Esophagus muscularis mucosa (tissue), 4 donors: Measurements from ENCODE around the gene SERPINA12. TPM values are rescaled to one million over a fixed set of nuclear protein-coding genes. Genes with fewer than 3 reads are reported as not detected.

Experiments
- DNase-seq: peaks from one replicate; pipeline ENCODE4 v3.0.0-alpha.2; 2017; ENCODE audit errors: extremely low spot score
- H3K27ac ChIP-seq, 4 donors: fragments of 200-600 bp; sonication (generic); replicated peaks in 1 of 4; 1 replicate in 3 of 4; 2 replicates in 1 of 4; pipeline ENCODE4 v1.5.1; 2016 to 2019; ENCODE audit warnings: mild to moderate bottlenecking in 1 of 4
- H3K27me3 ChIP-seq, 4 donors: fragments of 200-600 bp; sonication (generic); one replicate each; pipeline versions ENCODE4 v1.5.1 to v1.6.0; 2016 to 2019
- H3K36me3 ChIP-seq, 4 donors: fragments of 200-600 bp; sonication (generic); one replicate each; pipeline ENCODE4 v1.5.1; 2016 to 2019
- H3K4me1 ChIP-seq, 4 donors: fragments of 200-600 bp; sonication (generic); one replicate each; pipeline ENCODE4 v1.5.1; 2016 to 2019
- H3K4me3 ChIP-seq, 4 donors: fragments of 200-600 bp; sonication (generic); 1 replicate in 2 of 4; 2 replicates in 2 of 4; pipeline ENCODE4 v1.5.1; 2016 to 2019; ENCODE audit warnings: mild to moderate bottlenecking in 4 of 4, moderate library complexity in 1 of 4
- H3K9me3 ChIP-seq, 4 donors: fragments of 200-600 bp; sonication (generic); 1 replicate in 3 of 4; 2 replicates in 1 of 4; pipeline ENCODE4 v1.5.1; 2016 to 2019
- CTCF ChIP-seq, 3 experiments: fragments of 200-600 bp in 2 of 3; fragments of 450-650 bp in 1 of 3; sonication (generic) in 2 of 3; IDR thresholded peaks; one replicate each; pipeline ENCODE4 v1.5.1; 2017 to 2019; ENCODE audit warnings: antibody characterized with exemption in 3 of 3, mild to moderate bottlenecking in 2 of 3, moderate library complexity in 1 of 3
- EP300 ChIP-seq: sonication (generic); formaldehyde crosslinking; IDR thresholded peaks from one replicate; pipeline ENCODE4 v1.6.1; 2017; ENCODE audit warnings: antibody characterized with exemption
- POLR2A ChIP-seq: fragments of 450-650 bp; IDR thresholded peaks from one replicate; pipeline ENCODE4 v1.6.1; 2017; ENCODE audit warnings: antibody characterized with exemption, moderate library complexity, mild to moderate bottlenecking, low read depth
- POLR2AphosphoS5 ChIP-seq, 2 donors: sonication (generic); formaldehyde crosslinking; IDR thresholded peaks; one replicate each; pipeline ENCODE4 v1.6.1; 2017; ENCODE audit warnings: antibody characterized with exemption in 2 of 2
- WGBS: methylation state at CpG from one replicate; pipeline ENCODE4 v1.1.5; 2018; 5-methylcytosine and 5-hydroxymethylcytosine counted together
- intact Hi-C: fragments of 100-400 bp; cut with DNase I; formaldehyde crosslinking; loops from one replicate; pipeline ENCODE4 v1.15.1; 2023
- total RNA-seq, 4 donors: library from RNA; depleted of rRNA; stranded (reverse); fragments of >200 nt; gene quantifications; one replicate each; pipeline versions ENCODE4 v1.1.0 to v1.2.1, GENCODE V29; 2016

Gene SERPINA12
- total RNA-seq, 4 donors from 2014 or later, result not detected

- WGBS, result 60% methylated on average over 11 of the region's 15 CpGs
- Histone ChIP-seq H3K27me3 (peaks cover 0 to 61% (median 2%) of the 10 kb centered on the region in 4 donors), H3K36me3 (no peaks in the 10 kb centered on the region), H3K4me3 (no peak overlapping the region), H3K27ac (no peak overlapping the region), H3K9me3 (peaks cover 0 to 9% (median 3%) of the 10 kb centered on the region in 4 donors), H3K4me1 (no peaks in the 10 kb centered on the region)
- TF ChIP-seq POLR2AphosphoS5 (IDR thresholded peaks at IDR 0.05) (no peak), EP300 (no peak), POLR2A (no peak), CTCF (IDR thresholded peaks at IDR 0.05) (no peak)
- no peak for DNase-seq
- intact Hi-C loops, result no loop called here
These were observed 36.0 kb upstream of the SERPINA12 start for GRCh38 chr14:94545131-94545841.

- H3K9me3 ChIP-seq, result peaks cover 0 to 9% (median 3%) of the 10 kb centered on the region in 4 donors
- TF ChIP-seq CTCF (IDR thresholded peaks at IDR 0.05) (no peak), POLR2A (no peak), EP300 (no peak), POLR2AphosphoS5 (IDR thresholded peaks at IDR 0.05) (no peak)
- no peak for DNase-seq
- no peak overlapping the region for H3K27ac ChIP-seq
- H3K4me1 ChIP-seq, result no peaks in the 10 kb centered on the region
- H3K4me3 ChIP-seq, result no peak overlapping the region
- H3K36me3 ChIP-seq, result no peaks in the 10 kb centered on the region
- H3K27me3 ChIP-seq, result peaks cover 0 to 55% (median 2%) of the 10 kb centered on the region in 4 donors
- intact Hi-C loops, result no loop called here
- WGBS, result 58% methylated on average over 6 of the region's 7 CpGs
These were observed 35.5 kb upstream of the SERPINA12 start for GRCh38 chr14:94544726-94545125.

- peaks cover 0 to 9% (median 3%) of the 10 kb centered on the region in 4 donors for H3K9me3 ChIP-seq
- no peak for DNase-seq
- H3K27ac ChIP-seq, result no peak overlapping the region
- H3K36me3 ChIP-seq, result no peaks in the 10 kb centered on the region
- WGBS, result 76% methylated on average over 15 of the region's 15 CpGs
- intact Hi-C loops, result no loop called here
- H3K4me1 ChIP-seq, result no peaks in the 10 kb centered on the region
- H3K27me3 ChIP-seq, result peaks cover 0 to 46% (median 2%) of the 10 kb centered on the region in 4 donors
- TF ChIP-seq EP300 (no peak), CTCF (IDR thresholded peaks at IDR 0.05) (no peak), POLR2AphosphoS5 (IDR thresholded peaks at IDR 0.05) (no peak), POLR2A (no peak)
- no peak overlapping the region for H3K4me3 ChIP-seq
These were observed 34.3 kb upstream of the SERPINA12 start for GRCh38 chr14:94543449-94544124.

- H3K27me3 ChIP-seq, result peaks cover 0 to 47% (median 2%) of the 10 kb centered on the region in 4 donors
- 77% methylated on average over 8 of the region's 9 CpGs for WGBS
- H3K9me3 ChIP-seq, result peaks cover 0 to 9% (median 3%) of the 10 kb centered on the region in 4 donors
- no peak overlapping the region for H3K27ac ChIP-seq
- TF ChIP-seq POLR2A, result no peak
- no peak for TF ChIP-seq CTCF (IDR thresholded peaks at IDR 0.05)
- no peak for TF ChIP-seq EP300
- no peak for TF ChIP-seq POLR2AphosphoS5 (IDR thresholded peaks at IDR 0.05)
- no peaks in the 10 kb centered on the region for H3K4me1 ChIP-seq
- intact Hi-C loops, result no loop called here
- no peaks in the 10 kb centered on the region for H3K36me3 ChIP-seq
- H3K4me3 ChIP-seq, result no peak overlapping the region
- no peak for DNase-seq
These were observed 33.7 kb upstream of the SERPINA12 start for GRCh38 chr14:94542811-94543440.
